ENCODE data around the gene D2HGDH.
"Not testable (repeated sequence)": the region's sequence is repeated elsewhere in the genome, so short reads cannot be mapped to it uniquely, and the experiment has no call there.

DNA sequence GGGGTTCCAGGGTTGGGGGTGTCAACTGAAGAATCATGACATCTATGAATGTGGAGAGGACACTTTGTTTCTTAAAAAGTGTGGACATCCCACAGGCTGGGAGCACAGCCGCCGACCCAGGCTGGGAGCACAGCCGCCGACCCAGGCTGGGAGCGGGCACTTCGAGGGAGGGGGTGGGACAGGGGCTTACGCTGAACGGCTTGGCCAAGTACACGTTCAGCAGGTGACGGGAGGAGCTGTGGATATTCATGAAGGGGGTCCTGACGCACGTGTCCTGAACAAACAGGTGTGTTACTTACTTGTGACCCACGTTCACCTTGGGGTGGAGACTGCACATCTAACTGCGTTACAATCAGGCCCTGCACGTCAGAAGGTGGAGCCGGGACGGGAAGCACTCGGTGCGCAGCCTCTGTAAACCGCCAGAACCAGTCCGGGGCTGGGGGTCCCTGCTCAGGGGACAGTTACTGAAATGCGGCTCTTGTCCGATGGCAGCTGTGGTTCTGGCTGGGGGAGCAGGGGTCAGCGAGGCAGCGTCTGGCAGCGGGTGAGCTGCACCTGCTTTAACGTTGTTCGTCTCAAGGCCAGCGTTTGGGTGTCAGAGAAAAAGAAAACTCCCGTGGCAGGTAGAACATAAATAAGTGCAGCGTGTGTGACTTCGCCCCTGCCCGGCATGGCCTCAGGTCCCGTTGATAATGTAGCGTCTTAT is 65.9 kb downstream of the D2HGDH start:
- not testable (repeated sequence) for TF ChIP-seq ZNF549 (CRISPR knock-in tag; IDR thresholded peaks at IDR 0.05); NFATC3 (CRISPR knock-in tag; IDR thresholded peaks at IDR 0.05); SP140L (CRISPR knock-in tag; IDR thresholded peaks at IDR 0.05; ENCODE audit: borderline replicate concordance)
- TF ChIP-seq, protein P1, sequence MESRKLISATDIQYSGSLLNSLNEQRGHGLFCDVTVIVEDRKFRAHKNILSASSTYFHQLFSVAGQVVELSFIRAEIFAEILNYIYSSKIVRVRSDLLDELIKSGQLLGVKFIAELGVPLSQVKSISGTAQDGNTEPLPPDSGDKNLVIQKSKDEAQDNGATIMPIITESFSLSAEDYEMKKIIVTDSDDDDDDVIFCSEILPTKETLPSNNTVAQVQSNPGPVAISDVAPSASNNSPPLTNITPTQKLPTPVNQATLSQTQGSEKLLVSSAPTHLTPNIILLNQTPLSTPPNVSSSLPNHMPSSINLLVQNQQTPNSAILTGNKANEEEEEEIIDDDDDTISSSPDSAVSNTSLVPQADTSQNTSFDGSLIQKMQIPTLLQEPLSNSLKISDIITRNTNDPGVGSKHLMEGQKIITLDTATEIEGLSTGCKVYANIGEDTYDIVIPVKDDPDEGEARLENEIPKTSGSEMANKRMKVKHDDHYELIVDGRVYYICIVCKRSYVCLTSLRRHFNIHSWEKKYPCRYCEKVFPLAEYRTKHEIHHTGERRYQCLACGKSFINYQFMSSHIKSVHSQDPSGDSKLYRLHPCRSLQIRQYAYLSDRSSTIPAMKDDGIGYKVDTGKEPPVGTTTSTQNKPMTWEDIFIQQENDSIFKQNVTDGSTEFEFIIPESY (CRISPR knock-in tag; IDR thresholded peaks at IDR 0.05) = not testable (repeated sequence)
- TF ChIP-seq, protein P2, sequence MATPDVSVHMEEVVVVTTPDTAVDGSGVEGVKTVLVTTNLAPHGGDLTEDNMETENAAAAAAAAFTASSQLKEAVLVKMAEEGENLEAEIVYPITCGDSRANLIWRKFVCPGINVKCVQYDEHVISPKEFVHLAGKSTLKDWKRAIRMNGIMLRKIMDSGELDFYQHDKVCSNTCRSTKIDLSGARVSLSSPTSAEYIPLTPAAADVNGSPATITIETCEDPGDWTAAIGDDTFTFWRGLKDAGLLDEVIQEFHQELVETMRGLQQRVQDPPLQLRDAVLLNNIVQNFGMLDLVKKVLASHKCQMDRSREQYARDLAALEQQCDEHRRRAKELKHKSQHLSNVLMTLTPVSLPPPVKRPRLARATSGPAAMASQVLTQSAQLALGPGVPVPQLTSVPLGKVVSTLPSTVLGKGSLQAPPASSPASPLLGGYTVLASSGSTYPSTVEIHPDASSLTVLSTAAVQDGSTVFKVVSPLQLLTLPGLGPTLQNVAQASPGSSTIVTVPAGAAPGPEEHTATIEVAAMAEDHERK (CRISPR knock-in tag; IDR thresholded peaks at IDR 0.05; ENCODE audit: low read depth) = not testable (repeated sequence)

Data from HepG2 (cell line).